ENCODE measurements around the gene DNAAF3. TPM values are rescaled to one million over a fixed set of nuclear protein-coding genes. Genes with fewer than 3 reads are reported as not detected.
"Not testable (repeated sequence)": the region's sequence is repeated elsewhere in the genome, so short reads cannot be mapped to it uniquely, and the experiment has no call there.

DNAAF3 gene
- total RNA-seq, 1 donor from 2014 or later, result 0.48 TPM

DNA sequence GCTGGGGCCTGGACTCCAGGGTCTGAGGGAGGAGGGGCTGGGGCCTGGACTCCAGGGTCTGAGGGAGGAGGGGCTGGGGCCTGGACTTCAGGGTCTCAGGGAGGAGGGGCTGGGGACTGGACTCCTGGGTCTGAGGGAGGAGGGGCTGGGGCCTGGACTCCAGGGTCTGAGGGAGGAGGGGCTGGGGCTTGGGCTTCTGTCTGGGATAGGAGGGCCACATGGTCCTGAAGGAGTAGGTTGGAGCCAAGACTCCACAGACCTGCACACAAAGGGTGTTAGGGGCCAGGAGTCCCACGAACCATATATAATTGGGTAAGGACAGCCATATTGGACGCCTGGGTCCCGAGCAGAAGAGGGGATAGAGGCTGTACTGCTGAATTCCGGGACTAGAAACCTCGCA is 10.6 kb downstream of the DNAAF3 start:
- DNase-seq (ENCODE audit: low spot score), result not testable (repeated sequence)

DNA sequence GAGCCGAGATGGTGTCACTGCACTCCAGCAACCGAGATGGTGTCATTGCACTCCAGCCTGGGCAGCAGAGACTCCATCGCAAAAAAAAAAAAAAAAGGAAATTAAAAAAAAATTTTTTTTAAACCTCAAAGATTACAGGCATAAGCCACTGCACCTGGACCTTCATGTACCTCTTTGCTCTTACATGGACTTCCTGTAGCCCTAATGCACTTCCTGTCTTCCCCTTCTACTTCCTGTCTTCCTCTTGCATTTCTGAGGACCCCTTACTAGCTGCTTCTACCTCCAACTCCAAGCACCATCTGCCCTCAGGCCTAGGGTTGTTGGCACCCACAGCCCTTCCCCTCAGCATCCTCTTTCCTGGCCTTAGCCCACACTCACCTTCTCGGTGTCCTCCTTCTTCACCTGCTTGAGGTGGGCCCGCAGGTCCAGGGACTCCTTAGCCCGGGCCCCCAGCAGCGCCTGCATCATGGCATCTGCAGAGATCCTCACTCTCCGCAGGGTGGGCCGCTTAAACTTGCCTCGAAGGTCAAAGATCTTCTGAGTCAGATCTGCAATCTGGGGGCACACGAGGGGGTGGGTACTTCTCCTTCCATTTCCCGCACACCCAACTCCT is 12.7 kb downstream of the DNAAF3 start:
- no peak for DNase-seq (ENCODE audit: low spot score)

DNA sequence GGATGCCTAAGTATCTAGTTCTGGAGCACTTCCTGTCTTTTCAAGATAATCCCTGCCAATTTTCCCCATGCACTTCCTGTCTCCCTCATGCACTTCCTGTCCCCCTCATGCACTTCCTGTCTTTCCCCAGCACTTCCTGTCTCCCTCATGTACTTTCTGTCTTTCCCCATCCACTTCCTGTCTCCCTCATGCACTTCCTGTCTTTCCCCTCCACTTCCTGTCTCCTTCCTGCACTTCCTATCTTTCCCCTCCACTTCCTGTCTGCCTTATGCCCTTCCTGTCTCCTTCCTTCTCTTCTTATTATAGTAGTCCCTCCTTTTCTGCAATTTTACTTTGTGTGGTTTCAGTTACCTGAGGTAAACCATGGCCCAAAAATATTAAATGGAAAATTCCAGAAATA is 14.4 kb downstream of the DNAAF3 start:
- no peak for DNase-seq (ENCODE audit: low spot score)

DNA sequence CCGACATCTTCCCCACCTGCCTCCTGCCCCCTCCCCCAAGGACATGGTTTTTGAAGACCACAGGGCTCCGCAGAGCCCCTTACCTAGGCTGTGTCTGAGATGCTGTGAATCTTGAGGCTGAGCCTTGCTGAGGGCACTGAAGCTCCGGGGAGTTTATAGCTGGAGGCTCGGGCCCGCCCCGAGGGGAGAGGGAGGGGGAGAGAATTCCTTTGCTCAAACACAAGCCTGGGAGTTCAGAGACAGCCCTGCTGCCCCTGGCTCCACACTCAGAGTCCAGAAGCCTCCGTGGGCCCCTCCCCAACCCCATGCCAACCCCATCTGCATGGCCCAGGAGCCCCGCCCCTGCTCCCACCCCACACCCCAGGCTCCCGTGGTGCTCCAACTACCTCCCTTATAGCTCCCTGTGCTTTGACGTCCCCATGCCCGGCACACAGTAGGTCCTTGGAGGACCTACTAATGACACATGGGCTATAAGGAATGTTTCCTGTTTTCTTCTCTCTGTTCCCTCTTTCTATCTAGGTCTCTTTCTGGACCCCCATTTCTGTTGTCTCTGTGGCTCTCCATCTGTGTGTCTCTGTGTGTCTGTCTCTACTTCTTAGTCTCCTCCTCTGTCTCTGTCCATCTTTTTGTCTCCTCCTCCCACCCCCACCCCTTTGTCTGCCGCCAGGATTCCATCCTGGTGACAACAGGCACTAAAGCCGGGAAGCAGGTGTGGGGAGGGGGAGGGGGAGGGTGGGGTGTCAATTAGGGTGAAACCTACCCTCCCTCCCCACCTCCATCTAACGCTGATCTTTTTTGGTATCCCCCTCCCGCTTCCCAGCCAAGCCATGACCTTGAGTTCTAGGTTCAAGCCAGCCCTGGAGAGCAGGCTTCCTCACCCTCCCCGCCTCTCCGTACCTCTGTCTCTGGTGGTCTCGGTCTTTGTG is 17.1 kb downstream of the DNAAF3 start, which contains the start of gene TNNT1:
Gene TNNT1, minus strand, starts transcription at position 129 of the 926 bp plus-strand sequence. CDS start 2,049 bp downstream, outside the sequence.
- no peak for DNase-seq (ENCODE audit: low spot score)

DNA sequence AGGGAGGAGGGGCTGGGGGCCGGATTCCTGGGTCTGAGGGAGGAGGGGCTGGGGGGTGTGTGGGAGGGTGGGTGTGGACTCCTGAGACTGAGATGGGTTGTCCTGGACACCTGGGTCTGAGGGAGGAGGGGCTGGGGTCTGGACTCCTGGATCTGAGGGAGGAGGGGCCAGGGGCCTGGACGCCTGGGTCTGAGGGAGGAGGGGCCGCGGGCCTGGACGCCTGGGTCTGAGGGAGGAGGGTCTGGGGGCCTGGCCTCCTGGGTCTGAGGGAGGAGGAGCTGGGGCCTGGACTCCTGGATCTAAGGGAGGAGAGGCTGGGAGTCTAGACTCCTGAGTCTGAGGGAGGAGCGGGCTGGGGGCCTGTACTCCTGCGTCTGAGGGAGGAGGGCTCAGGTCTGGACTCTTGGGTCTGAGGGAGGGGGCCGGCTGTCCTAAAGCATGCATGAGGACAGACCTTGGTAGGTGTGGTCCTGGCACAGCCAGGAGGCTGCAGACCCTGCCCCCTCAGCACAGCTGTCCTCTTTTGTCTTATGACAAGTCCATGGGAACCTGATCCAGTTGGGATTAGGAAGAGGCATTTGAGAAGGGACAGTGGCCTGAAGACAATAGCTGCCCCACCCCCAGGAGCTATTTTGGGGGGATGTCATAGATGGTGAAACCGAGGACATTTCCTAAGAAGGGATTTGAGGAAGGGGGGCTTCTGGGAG is 18.7 kb downstream of the DNAAF3 start:
- DNase-seq (ENCODE audit: low spot score), result no peak

DNA sequence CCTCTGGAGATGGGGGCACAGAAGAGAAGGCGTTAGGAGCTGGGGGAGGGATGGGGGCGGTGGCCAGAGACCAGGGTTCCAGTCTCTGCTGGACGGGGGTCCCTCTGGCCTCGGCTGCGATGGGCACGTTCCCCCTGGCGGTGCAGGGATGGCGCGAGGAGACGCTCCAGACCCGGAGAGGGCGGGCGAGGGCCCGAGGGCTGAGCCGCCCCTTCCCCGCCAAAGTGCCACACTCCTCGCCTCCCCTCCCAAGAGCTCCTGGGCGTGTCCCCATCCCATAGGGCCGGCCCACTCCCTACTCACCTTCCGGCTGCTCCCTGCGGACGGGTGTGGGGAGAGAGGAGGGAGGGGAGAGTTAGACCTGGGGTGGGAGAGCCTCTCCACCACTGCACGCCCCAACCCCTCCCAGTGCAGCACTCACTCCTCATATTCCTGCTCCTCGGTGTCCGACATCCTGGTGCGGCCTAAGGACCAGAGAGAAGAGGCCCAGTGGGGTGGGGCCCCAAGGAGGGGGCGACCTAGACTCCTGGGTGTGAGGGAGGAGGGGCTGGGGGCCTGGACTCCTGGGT is 19.6 kb downstream of the DNAAF3 start:
- no peak for DNase-seq (ENCODE audit: low spot score)

DNA sequence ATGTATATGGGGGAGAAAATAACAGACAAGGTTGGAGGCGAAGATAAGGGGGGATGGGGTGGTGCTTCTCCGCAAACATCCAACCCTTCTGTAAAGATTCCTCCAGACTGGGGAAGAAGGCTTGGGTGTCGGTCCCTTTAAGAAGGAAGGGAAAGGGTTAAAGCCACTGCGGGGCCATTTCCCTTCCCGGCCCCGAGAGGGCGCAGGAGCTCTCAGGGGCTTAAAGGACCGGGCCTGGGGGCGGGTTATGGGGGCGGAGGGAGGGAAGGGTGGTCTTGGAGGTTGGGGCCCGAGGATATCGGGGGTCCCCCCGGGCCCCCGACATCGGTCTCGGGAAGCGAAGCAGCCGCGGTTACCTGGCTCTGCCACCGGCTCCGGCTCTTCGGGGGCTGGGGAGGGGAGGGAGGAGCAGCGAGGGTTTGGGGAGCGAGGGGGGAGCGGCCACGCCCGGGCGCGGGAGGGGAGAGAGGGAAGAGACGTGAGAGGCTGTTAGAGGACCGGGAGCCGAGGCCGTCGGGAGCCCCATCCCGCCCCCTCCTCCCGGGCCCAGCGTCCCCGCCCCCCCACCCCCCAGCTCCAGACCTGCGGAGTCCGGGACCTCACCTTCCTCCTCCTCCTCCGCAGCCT is 20.2 kb downstream of the DNAAF3 start:
- no peak for DNase-seq (ENCODE audit: low spot score)

DNA sequence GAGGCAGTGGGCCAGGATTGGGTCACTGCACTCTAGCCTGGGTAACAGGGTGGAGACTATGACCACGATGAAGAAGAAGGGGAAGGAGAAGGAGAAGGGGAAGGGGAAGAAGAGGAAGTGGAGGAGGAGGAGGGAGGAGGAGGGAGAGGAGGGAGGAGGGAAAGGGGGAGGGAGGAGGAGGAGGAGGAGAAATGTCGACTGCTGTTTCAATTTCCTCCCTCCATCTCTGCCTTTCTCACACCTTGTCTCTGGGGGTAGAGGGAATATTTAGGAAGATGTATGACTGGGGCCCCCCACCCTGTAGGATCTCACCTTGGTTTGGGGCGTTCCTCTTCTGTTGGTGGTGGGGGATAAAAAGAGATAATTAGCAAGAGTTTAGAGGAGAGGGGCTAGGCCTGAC is 21.2 kb downstream of the DNAAF3 start:
- no peak for DNase-seq (ENCODE audit: low spot score)

DNA sequence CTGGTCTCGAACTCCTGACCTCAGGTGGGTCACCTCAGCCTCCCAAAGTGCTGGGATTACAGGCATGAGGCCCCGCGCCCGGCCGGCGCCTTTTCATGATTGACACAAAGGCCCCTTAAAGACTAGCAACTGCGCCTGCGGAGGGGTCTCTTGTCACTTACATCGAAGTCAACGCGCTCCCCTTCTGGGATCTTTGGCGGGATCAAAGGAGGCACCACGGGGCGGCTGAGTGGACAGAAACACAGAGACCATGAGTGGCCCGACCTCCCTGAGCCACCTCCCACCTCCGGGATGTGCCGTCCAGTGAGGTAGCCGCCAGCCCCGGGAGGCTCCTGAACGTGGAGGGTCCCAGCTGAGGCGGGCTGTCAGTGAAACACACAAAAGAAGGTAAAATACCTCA is 24.7 kb downstream of the DNAAF3 start:
- no peak for DNase-seq (ENCODE audit: low spot score)

DNA sequence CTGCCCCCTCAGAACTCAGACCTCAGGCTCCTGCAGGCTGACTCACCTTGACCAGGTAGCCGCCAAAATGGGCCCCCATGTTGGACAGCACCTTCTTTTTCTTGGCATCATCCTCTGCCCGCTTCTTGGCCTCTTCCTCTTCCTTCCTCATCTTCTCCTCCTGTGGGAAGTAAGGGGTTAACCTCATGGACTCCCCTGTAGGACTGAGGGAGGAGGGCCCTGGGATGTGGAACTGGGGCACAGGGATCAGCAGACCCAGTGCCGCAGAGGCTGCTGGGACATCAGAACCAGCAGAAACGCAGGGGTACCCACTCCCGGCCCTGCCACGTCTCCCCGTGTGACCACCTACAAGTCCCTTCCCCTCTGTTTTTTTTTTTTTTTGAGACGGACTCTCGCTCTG is 28.5 kb downstream of the DNAAF3 start:
- DNase-seq (ENCODE audit: low spot score), result no peak

DNA sequence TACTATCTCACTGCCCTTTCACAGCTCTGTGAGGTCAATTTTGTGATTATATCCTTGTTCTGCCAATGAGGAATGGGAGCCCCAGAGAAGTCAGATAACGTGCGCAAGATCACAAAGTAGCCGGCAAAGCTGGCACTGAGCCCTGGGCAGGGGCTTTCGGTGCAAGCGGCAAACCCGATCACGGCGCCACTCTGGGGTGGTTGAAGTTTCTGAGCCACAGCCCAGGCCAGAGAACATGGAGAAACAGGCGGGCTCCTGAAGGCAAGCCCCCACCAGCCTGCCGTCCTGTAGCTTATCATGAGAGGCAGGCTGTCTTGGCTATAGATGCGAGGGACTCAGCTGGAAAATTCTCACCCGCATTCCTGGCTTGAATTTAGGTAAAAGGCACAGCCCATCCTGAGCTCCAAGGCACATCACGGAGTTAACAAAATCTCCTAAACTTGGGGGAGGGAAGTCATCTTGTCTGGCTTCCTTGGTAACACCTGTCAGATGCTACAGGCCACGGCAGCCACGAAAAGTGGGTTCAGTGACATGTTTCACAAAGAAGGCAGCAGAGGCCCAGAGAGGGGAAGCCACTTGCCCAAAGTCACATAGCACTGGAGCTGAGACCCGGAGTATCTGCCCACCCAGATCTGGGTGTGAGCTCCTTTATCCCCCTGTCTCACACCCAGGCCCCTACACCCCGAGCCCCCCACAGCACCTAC is 29.9 kb downstream of the DNAAF3 start:
- no peak for DNase-seq (ENCODE audit: low spot score)

DNA sequence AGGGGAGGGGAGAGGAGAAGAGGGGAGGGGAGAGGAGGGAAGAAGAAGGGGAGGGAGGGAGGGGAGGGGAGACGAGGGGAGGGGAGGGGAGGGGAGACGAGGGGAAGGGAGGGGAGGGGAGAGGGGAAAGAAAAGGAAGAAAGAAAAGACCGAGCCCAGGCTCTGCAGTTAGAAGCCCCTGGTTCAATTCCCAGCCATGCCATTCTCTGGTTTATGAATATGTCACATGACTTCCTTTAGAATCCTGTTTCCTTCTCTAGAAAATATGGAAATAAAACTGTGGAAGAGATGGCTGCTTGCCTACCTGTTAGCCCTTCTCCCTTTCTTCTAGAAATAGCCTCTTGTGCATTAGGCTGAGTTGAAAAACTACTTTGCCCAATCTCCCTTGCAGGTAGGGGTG is 31.7 kb downstream of the DNAAF3 start:
- no peak for DNase-seq (ENCODE audit: low spot score)

DNA sequence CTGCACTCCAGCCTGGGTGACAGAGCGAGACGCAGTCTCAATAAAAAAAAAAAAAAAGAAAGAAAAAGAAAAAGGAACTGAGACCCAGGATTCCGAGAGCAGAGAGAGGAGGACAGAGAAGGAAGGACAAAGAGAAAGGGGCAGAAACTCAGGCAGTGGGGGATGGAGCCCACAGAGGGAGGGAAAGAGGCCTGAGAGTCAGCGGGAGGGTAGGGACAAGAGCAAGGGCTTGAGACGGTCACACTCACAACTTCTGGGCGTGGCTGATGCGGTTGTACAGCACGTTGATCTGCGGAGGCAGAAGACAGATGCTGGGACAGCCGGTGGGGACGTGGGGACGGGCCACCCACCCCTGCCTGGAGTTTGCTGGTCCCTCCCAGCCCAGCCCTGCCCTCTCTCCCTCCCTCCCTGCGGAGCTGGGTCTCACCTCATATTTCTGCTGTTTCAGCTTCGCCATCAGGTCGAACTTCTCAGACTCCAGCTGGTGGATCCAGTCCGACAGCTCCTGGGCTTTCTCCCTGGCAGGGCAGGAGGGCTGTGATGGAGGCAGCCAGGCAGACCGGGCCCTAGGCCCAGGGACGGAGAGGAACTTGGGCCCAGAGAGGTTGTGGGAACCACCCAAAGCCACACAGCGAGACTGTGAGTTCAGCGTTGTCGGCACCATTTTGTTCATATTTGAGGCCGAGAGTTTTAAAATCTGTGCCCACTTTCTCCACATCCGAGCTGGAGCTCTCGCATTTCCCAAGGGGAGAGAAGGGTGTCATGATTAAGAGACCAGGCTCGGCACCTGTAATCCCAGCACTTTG is 32.6 kb downstream of the DNAAF3 start:
- DNase-seq (ENCODE audit: low spot score), result no peak

DNA sequence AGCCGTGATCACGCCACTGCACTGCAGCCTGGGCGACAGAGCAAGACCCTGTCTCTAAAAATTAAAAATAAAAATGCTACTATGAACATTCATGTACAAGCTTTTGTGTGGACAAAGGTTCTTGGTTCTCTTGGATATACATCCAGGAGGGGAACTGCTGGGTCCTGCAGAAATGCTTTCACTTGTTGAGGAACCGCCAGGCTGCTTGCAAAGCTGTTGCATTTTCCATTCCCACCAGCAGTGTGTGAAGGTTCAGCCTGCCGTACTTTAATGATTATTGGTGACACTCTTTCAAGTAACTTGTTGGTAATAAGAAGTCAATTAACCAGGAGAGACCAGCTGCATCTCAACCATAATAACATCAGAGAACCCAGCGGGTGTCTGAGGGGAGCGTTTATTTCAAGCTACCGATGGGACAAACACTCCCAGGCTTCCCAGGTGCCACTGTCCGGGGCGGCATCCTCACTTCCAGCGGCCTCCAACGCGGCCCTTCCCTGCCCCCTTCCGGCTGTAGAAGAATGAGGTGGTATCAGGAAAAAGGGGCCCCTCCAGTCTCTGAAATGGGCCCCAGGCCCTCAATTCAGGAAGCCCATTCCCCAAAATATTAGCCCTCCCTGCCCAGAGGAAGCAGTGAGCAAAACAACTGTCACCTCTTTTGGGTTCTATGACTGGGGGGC is 33.8 kb downstream of the DNAAF3 start:
- DNase-seq (ENCODE audit: low spot score), result no peak

DNA sequence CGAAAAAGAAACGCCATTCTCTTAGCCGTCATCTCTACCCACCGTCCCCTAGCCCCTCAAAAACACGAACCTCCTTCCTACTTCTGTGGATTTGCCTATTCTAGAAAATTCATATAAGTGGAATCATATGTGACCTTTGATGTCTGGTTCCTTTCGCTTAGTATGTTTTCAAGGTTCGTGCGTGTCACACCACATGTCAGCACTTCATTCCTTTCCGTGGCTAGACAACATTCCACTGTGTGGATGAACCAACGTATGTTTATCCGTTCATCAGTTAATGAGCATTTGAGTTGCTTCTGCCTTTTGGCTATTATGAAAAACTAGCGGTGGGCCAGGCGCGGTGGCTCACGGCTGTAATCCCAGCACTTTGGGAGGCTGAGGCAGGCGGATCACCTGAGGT is 35.0 kb downstream of the DNAAF3 start:
- no peak for DNase-seq (ENCODE audit: low spot score)

DNA sequence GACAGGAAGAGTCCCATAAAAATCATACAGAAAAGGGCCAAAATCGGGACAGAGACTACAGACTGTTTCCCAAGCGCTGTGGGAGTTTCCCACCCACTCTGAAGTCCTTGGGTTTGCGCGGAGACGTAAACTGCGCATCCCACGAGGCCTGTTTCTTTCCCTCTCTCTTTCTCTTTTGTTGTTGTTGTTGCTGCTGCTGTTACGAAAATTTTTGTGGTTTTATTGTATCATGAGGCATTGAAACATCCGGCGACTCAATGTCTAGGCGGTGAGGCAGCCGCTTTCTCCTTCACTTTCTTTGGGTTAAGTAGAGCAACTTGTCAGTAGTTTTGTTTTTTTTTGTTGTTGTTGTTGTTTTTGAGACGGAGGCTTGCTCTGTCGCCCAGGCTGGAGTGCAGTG is 47.4 kb downstream of the DNAAF3 start:
- DNase-seq (ENCODE audit: low spot score), result no peak

DNA sequence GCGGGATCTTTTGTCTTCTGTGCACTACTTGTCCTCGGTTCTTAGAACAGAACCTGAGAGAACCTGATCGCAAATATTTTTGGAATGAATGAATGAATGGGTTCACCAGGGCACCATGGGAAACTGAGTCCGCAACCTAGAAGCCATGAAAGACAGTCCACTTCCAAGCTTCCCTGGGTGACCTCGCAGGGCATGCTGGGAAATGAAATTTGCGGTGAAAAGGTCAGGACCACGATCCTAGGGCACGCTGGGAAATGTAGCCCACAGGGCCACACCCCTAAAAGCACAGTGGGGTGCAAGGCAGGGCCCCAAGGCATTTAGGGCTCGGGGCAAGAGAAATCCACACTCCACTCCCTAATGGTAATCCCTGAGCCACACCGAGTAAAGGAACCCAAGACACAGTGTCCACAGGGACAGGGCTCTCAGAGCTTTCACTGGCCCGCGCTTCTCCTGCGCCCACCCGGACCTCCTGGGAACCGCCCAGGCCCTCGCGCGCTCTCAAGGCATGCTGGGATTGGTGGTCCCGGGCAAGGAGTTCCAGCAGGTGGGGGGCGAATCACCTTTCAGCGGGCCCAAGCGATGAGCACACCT is 47.9 kb downstream of the DNAAF3 start:
- no peak for DNase-seq (ENCODE audit: low spot score)

DNA sequence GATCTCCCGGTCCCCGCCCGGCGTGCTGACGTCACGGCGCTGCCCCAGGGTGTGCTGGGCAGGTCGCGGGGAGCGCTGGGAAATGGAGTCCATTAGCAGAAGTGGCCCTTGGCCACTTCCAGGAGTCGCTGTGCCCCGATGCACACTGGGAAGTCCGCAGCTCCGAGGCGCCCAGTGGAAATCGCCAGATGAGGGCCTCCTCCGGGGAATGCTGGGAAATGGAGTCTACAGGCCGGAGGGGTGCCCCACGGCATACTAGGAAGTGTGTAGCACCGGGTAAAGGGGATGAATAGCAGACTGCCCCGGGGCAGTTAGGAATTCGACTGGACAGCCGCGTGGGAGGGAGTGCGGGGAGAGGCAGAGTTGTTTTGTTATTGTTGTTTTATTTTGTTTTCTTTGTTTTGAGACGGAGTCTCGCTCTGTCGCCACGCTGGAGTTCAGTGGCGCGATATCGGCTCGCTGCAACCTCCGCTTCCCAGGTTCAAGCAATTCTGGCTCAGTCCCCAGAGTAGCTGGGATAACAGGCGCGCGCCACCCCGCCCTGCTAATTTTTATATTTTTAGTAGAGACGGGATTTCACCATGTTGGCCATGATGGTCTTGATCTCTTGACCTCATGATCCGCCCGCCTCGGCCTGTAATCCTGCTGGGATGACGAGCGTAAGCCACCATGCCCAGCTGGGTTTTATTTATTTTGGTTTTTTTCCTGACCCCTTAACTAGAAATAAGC is 48.6 kb downstream of the DNAAF3 start:
- DNase-seq (ENCODE audit: low spot score), result peak; percentile 99
